B cell (primary cell): Measurements from ENCODE around the gene QSOX1. TPM values are rescaled to one million over a fixed set of nuclear protein-coding genes. Genes with fewer than 3 reads are reported as not detected.

Source experiments
- ATAC-seq: fragments of 200-7000 bp; cut with Tn5 transposase; one replicate; pipeline ENCODE4 v1.10.0; 2021; ENCODE audit warnings: low read depth, mild to moderate bottlenecking, moderate number of reproducible peaks, moderate library complexity
- CTCF ChIA-PET: fragments of 350-600 bp; sonication (Branson Sonifier 250); formaldehyde crosslinking; loops from one replicate; lab custom pipeline; 2021; ENCODE audit warnings: antibody characterized with exemption, inconsistent platforms; lab: Charles Lee
- POLR2A ChIA-PET: fragments of 350-600 bp; sonication (Branson Sonifier 250); formaldehyde crosslinking; loops from one replicate; lab custom pipeline; 2021; ENCODE audit warnings: antibody characterized with exemption; lab: Charles Lee
- DNase-seq: peaks from one replicate; pipeline ENCODE4 v3.0.0; 2013
- H2AFZ ChIP-seq: 2 replicates; pipeline ENCODE4 v1.6.1; 2012; ENCODE audit warnings: mild to moderate bottlenecking, low read depth, low read length; ENCODE audit not compliant: insufficient read depth, poor library complexity, severe bottlenecking
- H3K27ac ChIP-seq, 2 donors: 1 replicate in 1 of 2; 2 replicates in 1 of 2; pipeline ENCODE4 v1.5.1; 2012 to 2013; ENCODE audit warnings: low read length in 2 of 2, mild to moderate bottlenecking in 2 of 2, moderate library complexity in 1 of 2
- H3K27me3 ChIP-seq, 4 experiments: fragments of 200-600 bp in 1 of 4; sonication (generic) in 1 of 4; replicated peaks in 1 of 4; 1 replicate in 2 of 4; 2 replicates in 2 of 4; pipeline versions ENCODE4 v1.6.1 to v1.7.0; 2013 to 2016; ENCODE audit warnings: low read length in 3 of 4, mild to moderate bottlenecking in 2 of 4, mixed read lengths in 1 of 4, moderate library complexity in 1 of 4; ENCODE audit not compliant: insufficient read depth in 4 of 4, control insufficient read depth in 3 of 4; ENCODE audit errors: control extremely low read depth in 1 of 4
- H3K36me3 ChIP-seq, 2 experiments: replicated peaks in 1 of 2; 1 replicate in 1 of 2; 2 replicates in 1 of 2; pipeline versions ENCODE4 v1.6.1 to v1.7.1; 2013; ENCODE audit warnings: low read length in 1 of 2; ENCODE audit not compliant: insufficient read depth in 2 of 2, control insufficient read depth in 1 of 2; ENCODE audit errors: control extremely low read depth in 1 of 2, extremely low read depth in 1 of 2
- H3K4me1 ChIP-seq, 2 donors: fragments of 200-600 bp in 1 of 2; sonication (generic) in 1 of 2; 1 replicate in 1 of 2; 2 replicates in 1 of 2; pipeline versions ENCODE4 v1.5.1 to v1.6.1; 2013 to 2017; ENCODE audit warnings: low read length in 2 of 2; ENCODE audit not compliant: control insufficient read depth in 2 of 2, insufficient read depth in 2 of 2
- H3K4me2 ChIP-seq: replicated peaks from 2 replicates; pipeline ENCODE3; 2012; ENCODE audit warnings: mild to moderate bottlenecking, low read depth, low read length; ENCODE audit not compliant: poor library complexity, severe bottlenecking
- H3K4me3 ChIP-seq, 5 experiments: fragments of 200-600 bp in 1 of 5; sonication (generic) in 1 of 5; 1 replicate in 3 of 5; 2 replicates in 2 of 5; pipeline versions ENCODE4 v1.5.1 to v1.7.0; 2011 to 2016; ENCODE audit warnings: low read length in 4 of 5, mild to moderate bottlenecking in 4 of 5, low read depth in 2 of 5, control low read depth in 1 of 5, moderate library complexity in 1 of 5; ENCODE audit not compliant: insufficient read depth in 1 of 5; ENCODE audit errors: control extremely low read depth in 1 of 5, extremely low read depth in 1 of 5
- H3K79me2 ChIP-seq: fragments of 200-600 bp; sonication (generic); one replicate; pipeline ENCODE4 v1.6.0; 2016; ENCODE audit warnings: low read length; ENCODE audit not compliant: control insufficient read depth, insufficient read depth
- H3K9ac ChIP-seq: fragments of 200-600 bp; sonication (generic); 2 replicates; pipeline ENCODE4 v1.6.1; 2017; ENCODE audit warnings: mild to moderate bottlenecking, low read length, moderate library complexity
- H3K9me3 ChIP-seq, 3 donors: one replicate each; pipeline versions ENCODE4 v1.6.1 to v1.7.1; 2013; ENCODE audit warnings: low read length in 2 of 3; ENCODE audit not compliant: control insufficient read depth in 2 of 3, insufficient read depth in 1 of 3; ENCODE audit errors: control extremely low read depth in 1 of 3
- H4K20me1 ChIP-seq: 2 replicates; pipeline ENCODE4 v1.6.0; 2012; ENCODE audit warnings: mild to moderate bottlenecking, low read length; ENCODE audit not compliant: insufficient read depth, control insufficient read depth, poor library complexity, severe bottlenecking
- H3K27ac Mint-ChIP-seq: one replicate; pipeline ENCODE4 v1.8.0; 2021; ENCODE audit warnings: mixed read lengths
- H3K27me3 Mint-ChIP-seq: one replicate; pipeline ENCODE4 v1.8.0; 2021; ENCODE audit warnings: mixed read lengths
- H3K4me1 Mint-ChIP-seq: one replicate; pipeline ENCODE4 v1.8.0; 2021; ENCODE audit warnings: mixed read lengths
- H3K4me3 Mint-ChIP-seq: one replicate; pipeline ENCODE4 v1.8.0; 2021; ENCODE audit warnings: mixed read lengths
- H3K9me3 Mint-ChIP-seq: one replicate; pipeline ENCODE4 v1.8.0; 2022; ENCODE audit warnings: mixed read lengths; ENCODE audit not compliant: insufficient read depth
- EZH2 ChIP-seq: IDR thresholded peaks from 2 replicates; pipeline ENCODE4 v1.6.1; 2012; ENCODE audit warnings: borderline replicate concordance, low read depth, mild to moderate bottlenecking, moderate library complexity, low read length; ENCODE audit not compliant: insufficient read depth, poor library complexity, severe bottlenecking
- WGBS: methylation state at CpG from one replicate; pipeline ENCODE4 v1.1.5; 2013; ENCODE audit warnings: missing lambda C conversion rate; ENCODE audit not compliant: insufficient coverage; 5-methylcytosine and 5-hydroxymethylcytosine counted together
- intact Hi-C: fragments of 100-400 bp; cut with micrococcal nuclease; formaldehyde crosslinking; loops from one replicate; pipeline ENCODE4 v1.10.0; 2022
- polyA plus RNA-seq: library from polyadenylated mRNA; depleted of rRNA; stranded (reverse); fragments of >200 nt; gene quantifications from 2 replicates; pipeline ENCODE4 v1.2.3, GENCODE V29; 2012
- total RNA-seq, 2 donors: library from RNA; stranded (reverse); fragments of 120-200 nt in 1 of 2; gene quantifications; 1 replicate in 1 of 2; 2 replicates in 1 of 2; pipeline versions ENCODE4 v1.2.3 to v1.2.4, GENCODE V29; 2013 to 2022
- TF ChIP-seq, protein P1 (sequence below): fragments of 200-600 bp; IDR thresholded peaks from one replicate; pipeline ENCODE4 v1.8.0; 2022; ENCODE audit warnings: antibody characterized with exemption, mild to moderate bottlenecking

Gene QSOX1
- total and polyA plus RNA-seq, 2 donors (not counting 1 experiment from before 2014, with no cell fraction given): 11.4 to 20.6 TPM

GRCh38 chr1:180252638-180253536 is 98.2 kb downstream of the QSOX1 start:
- Mint-ChIP-seq H3K27me3 (peaks cover 55% of the 10 kb centered on the region), H3K4me1 (no peaks in the 10 kb centered on the region), H3K27ac (no peak overlapping the region), H3K9me3 (no peaks in the 10 kb centered on the region), H3K4me3 (no peak overlapping the region)
- ChIA-PET POLR2A (no interaction called here), CTCF (interaction anchor here (0.7 to 1.6 kb wide), 7 partner anchors 9 to 233 kb away, joined by 3 to 17 read pairs (median 4); no protein-coding TSS in a partner anchor)
- H3K27me3 ChIP-seq: peaks cover 0 to 27% (median 0%) of the 10 kb centered on the region in 4 experiments
- H3K9me3 ChIP-seq: no peaks in the 10 kb centered on the region
- no peaks in the 10 kb centered on the region for H4K20me1 ChIP-seq
- H3K4me3 ChIP-seq: no peak overlapping the region
- no peak for ATAC-seq
- 66% methylated on average over 12 of the region's 12 CpGs for WGBS
- H3K36me3 ChIP-seq: no peaks in the 10 kb centered on the region
- no peak overlapping the region for H3K9ac ChIP-seq
- TF ChIP-seq, protein P1, sequence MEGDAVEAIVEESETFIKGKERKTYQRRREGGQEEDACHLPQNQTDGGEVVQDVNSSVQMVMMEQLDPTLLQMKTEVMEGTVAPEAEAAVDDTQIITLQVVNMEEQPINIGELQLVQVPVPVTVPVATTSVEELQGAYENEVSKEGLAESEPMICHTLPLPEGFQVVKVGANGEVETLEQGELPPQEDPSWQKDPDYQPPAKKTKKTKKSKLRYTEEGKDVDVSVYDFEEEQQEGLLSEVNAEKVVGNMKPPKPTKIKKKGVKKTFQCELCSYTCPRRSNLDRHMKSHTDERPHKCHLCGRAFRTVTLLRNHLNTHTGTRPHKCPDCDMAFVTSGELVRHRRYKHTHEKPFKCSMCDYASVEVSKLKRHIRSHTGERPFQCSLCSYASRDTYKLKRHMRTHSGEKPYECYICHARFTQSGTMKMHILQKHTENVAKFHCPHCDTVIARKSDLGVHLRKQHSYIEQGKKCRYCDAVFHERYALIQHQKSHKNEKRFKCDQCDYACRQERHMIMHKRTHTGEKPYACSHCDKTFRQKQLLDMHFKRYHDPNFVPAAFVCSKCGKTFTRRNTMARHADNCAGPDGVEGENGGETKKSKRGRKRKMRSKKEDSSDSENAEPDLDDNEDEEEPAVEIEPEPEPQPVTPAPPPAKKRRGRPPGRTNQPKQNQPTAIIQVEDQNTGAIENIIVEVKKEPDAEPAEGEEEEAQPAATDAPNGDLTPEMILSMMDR: peak; percentile 62
- no peak for TF ChIP-seq EZH2
- intact Hi-C loops: no loop called here
- no peak overlapping the region for H2AFZ ChIP-seq
- peak; percentile 50 for DNase-seq
- H3K27ac ChIP-seq: no peak overlapping the region
- H3K79me2 ChIP-seq: no peaks in the 10 kb centered on the region
- no peak overlapping the region for H3K4me2 ChIP-seq
- H3K4me1 ChIP-seq: no peaks in the 10 kb centered on the region

Other genes with a start within 250 kb of the QSOX1 start
- gene CEP350, start 200.1 kb upstream of the QSOX1 start, total RNA-seq: 87.4 and 92.3 TPM in 2 replicates
- gene CEP350, start 200.1 kb upstream of the QSOX1 start, polyA plus RNA-seq: 7.4 and 12.0 TPM in 2 replicates
- gene LHX4, start 75.4 kb downstream of the QSOX1 start, total RNA-seq: not detected in 2 replicates
- not detected in 2 replicates for gene LHX4, start 75.4 kb downstream of the QSOX1 start, polyA plus RNA-seq